Mesenchymal stem cell (in vitro differentiated cells and primary cell): Measurements from ENCODE around the gene CDC42BPB.
"Not testable (repeated sequence)": the region's sequence is repeated elsewhere in the genome, so short reads cannot be mapped to it uniquely, and the experiment has no call there.

Source experiments
- DNase-seq: peaks from one replicate; pipeline ENCODE4 v3.0.0-alpha.2; 2013
- H2AFZ ChIP-seq: one replicate; pipeline ENCODE4 v1.6.1; 2013; ENCODE audit warnings: low read depth, mild to moderate bottlenecking, control low read depth, inconsistent platforms, low read length, moderate library complexity
- H2AK5ac ChIP-seq: 2 replicates; pipeline ENCODE4 v1.6.1; 2013; ENCODE audit warnings: low read length, moderate library complexity, mild to moderate bottlenecking, inconsistent platforms; ENCODE audit not compliant: severe bottlenecking
- H2BK120ac ChIP-seq: one replicate; pipeline ENCODE4 v1.6.1; 2013; ENCODE audit warnings: low read depth, mild to moderate bottlenecking, inconsistent platforms, low read length, moderate library complexity
- H2BK12ac ChIP-seq, 2 experiments: one replicate each; pipeline ENCODE4 v1.6.1; 2013; ENCODE audit warnings: inconsistent platforms in 2 of 2, low read length in 2 of 2, mild to moderate bottlenecking in 2 of 2, moderate library complexity in 2 of 2, control low read depth in 1 of 2
- H2BK15ac ChIP-seq: one replicate; pipeline ENCODE4 v1.6.1; 2013; ENCODE audit warnings: mild to moderate bottlenecking, low read depth, inconsistent platforms; ENCODE audit not compliant: poor library complexity, severe bottlenecking
- H2BK5ac ChIP-seq: 2 replicates; pipeline ENCODE4 v1.6.1; 2013; ENCODE audit warnings: low read depth, mild to moderate bottlenecking, low read length, control low read depth, inconsistent platforms; ENCODE audit not compliant: poor library complexity, severe bottlenecking
- H3K14ac ChIP-seq, 2 experiments: one replicate each; pipeline ENCODE4 v1.6.1; 2013; ENCODE audit warnings: inconsistent platforms in 2 of 2, low read length in 2 of 2, control low read depth in 1 of 2, mild to moderate bottlenecking in 1 of 2, moderate library complexity in 1 of 2
- H3K18ac ChIP-seq, 2 experiments: one replicate each; pipeline ENCODE4 v1.6.1; 2013; ENCODE audit warnings: inconsistent platforms in 2 of 2, low read length in 2 of 2, control low read depth in 1 of 2, low read depth in 1 of 2, mild to moderate bottlenecking in 1 of 2
- H3K23ac ChIP-seq, 2 experiments: one replicate each; pipeline ENCODE4 v1.6.1; 2013; ENCODE audit warnings: inconsistent platforms in 2 of 2, low read length in 2 of 2, mild to moderate bottlenecking in 2 of 2, moderate library complexity in 2 of 2, control low read depth in 1 of 2
- H3K27ac ChIP-seq: 2 replicates; pipeline ENCODE4 v1.5.1; 2013; ENCODE audit warnings: mild to moderate bottlenecking, moderate library complexity, low read length, control low read depth, inconsistent platforms; ENCODE audit not compliant: poor library complexity, severe bottlenecking
- H3K27me3 ChIP-seq, 2 experiments: 2 replicates each; pipeline versions ENCODE4 v1.6.1 to v1.7.0; 2013; ENCODE audit warnings: low read length in 2 of 2, mild to moderate bottlenecking in 2 of 2, moderate library complexity in 2 of 2, control low read depth in 1 of 2, inconsistent platforms in 1 of 2; ENCODE audit not compliant: control insufficient read depth in 1 of 2, insufficient read depth in 1 of 2
- H3K36me3 ChIP-seq, 2 experiments: 2 replicates each; pipeline versions ENCODE4 v1.6.1 to v1.7.0; 2013; ENCODE audit warnings: low read length in 2 of 2, control low read depth in 1 of 2, inconsistent platforms in 1 of 2, low read depth in 1 of 2, mild to moderate bottlenecking in 1 of 2; ENCODE audit not compliant: insufficient read depth in 2 of 2, control insufficient read depth in 1 of 2
- H3K4ac ChIP-seq, 2 experiments: one replicate each; pipeline ENCODE4 v1.6.1; 2013; ENCODE audit warnings: inconsistent platforms in 2 of 2, low read length in 2 of 2, mild to moderate bottlenecking in 2 of 2, moderate library complexity in 2 of 2, control low read depth in 1 of 2, low read depth in 1 of 2
- H3K4me1 ChIP-seq: 2 replicates; pipeline ENCODE4 v1.6.1; 2013; ENCODE audit warnings: low read depth, low read length, control low read depth; ENCODE audit not compliant: control insufficient read depth, insufficient read depth
- H3K4me2 ChIP-seq: 2 replicates; pipeline ENCODE4 v1.6.1; 2013; ENCODE audit warnings: low read length, mild to moderate bottlenecking, inconsistent platforms; ENCODE audit not compliant: poor library complexity, severe bottlenecking
- H3K4me3 ChIP-seq, 2 experiments: 2 replicates each; pipeline versions ENCODE4 v1.5.1 to v1.7.0; 2013; ENCODE audit warnings: low read length in 2 of 2, mild to moderate bottlenecking in 2 of 2, control low read depth in 1 of 2, low read depth in 1 of 2; ENCODE audit not compliant: insufficient read depth in 1 of 2
- H3K79me1 ChIP-seq: replicated peaks from 2 replicates; pipeline ENCODE4 v1.6.1; 2013; ENCODE audit warnings: mild to moderate bottlenecking, control low read depth, low read length, inconsistent platforms; ENCODE audit not compliant: poor library complexity, severe bottlenecking
- H3K9ac ChIP-seq: 2 replicates; pipeline ENCODE4 v1.7.0; 2013; ENCODE audit warnings: mild to moderate bottlenecking, low read length, moderate library complexity
- H3K9me3 ChIP-seq: 2 replicates; pipeline ENCODE4 v1.7.0; 2013; ENCODE audit warnings: mild to moderate bottlenecking, low read length; ENCODE audit not compliant: control insufficient read depth
- H4K8ac ChIP-seq: one replicate; pipeline ENCODE4 v1.6.1; 2013; ENCODE audit warnings: inconsistent platforms, mild to moderate bottlenecking, low read length, moderate library complexity
- H4K91ac ChIP-seq: one replicate; pipeline ENCODE4 v1.6.1; 2013; ENCODE audit warnings: mild to moderate bottlenecking, low read length, inconsistent platforms
- WGBS: methylation state at CpG from one replicate; pipeline ENCODE4 v1.1.7; 2013; ENCODE audit warnings: mixed read lengths; 5-methylcytosine and 5-hydroxymethylcytosine counted together

Gene CDC42BPB

DNA sequence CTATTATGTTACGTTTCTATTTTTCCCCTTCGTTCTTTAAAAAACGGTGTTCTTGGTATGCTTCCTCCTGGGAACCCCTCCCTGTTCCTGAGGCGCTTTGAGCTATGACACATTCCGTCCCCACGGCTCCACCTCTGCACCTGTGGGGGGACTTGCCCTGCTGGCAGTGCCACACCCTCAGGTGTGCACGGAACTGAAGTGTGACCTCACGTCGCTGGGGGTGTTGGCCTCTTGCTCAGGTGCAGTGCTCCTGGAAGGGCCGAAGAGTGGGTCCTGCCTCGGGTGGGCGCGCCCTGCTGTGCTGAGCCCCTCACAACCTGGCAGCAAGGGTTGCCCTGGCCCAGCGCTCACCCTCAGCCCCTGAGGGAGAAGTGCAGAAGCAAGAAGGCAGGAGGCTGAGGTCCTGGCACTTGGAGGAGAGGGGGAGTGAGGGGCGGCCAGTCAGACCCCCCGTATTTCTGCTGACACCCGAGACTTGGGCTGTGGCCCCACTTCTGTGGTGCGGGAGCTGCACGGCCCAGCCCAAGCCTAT is 129.9 kb downstream of the CDC42BPB start:
- Histone ChIP-seq H4K91ac (no peak overlapping the region), H3K4ac (no peak overlapping the region), H3K9ac (no peak overlapping the region), H2BK120ac (no peak overlapping the region), H3K27ac (no peak overlapping the region), H3K27me3 (peaks cover 8 to 73% of the 10 kb centered on the region in 2 experiments), H2AK5ac (no peak overlapping the region), H2BK15ac (no peak overlapping the region), H3K14ac (no peak overlapping the region), H3K36me3 (peaks cover 13 to 20% of the 10 kb centered on the region in 2 experiments), H2BK12ac (no peak overlapping the region), H4K8ac (no peak overlapping the region), H3K18ac (no peak overlapping the region), H3K4me2 (no peak overlapping the region), H3K9me3 (no peaks in the 10 kb centered on the region), H2AFZ (no peak overlapping the region), H2BK5ac (no peak overlapping the region), H3K23ac (peak overlapping the region in 1 of 2 experiments; percentile 15), H3K4me3 (no peak overlapping the region), H3K4me1 (peaks cover 40% of the 10 kb centered on the region), H3K79me1 (no peaks in the 10 kb centered on the region)
- WGBS, result 38% methylated on average over 16 of the region's 19 CpGs
- no peak for DNase-seq

DNA sequence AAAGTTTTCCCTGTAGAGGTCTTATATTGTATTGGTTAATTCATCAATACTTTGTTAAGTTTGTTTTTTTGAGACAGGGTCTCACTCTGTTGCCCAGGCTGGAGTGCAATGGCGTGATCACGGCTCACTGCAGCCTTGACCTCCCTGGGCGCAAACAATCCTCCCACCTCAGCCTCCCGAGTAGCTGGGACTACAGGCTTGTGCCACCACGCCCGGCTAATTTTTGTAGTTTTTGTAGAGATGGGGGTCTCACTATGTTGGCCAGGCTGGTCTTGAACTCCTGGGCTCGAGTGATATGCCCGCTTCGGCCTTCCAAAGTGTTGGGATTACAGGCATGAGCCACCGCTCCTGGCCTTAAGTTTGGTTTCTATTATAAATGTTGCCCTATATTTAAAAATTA is 130.5 kb downstream of the CDC42BPB start:
- not testable (repeated sequence) for H2AK5ac ChIP-seq, H3K18ac ChIP-seq, H4K8ac ChIP-seq, H3K4ac ChIP-seq, H3K9ac ChIP-seq, H3K4me3 ChIP-seq, H2BK15ac ChIP-seq, H3K4me2 ChIP-seq, H3K27ac ChIP-seq, H2BK120ac ChIP-seq, H2AFZ ChIP-seq, H3K23ac ChIP-seq, H2BK12ac ChIP-seq, H3K14ac ChIP-seq, H3K9me3 ChIP-seq, H4K91ac ChIP-seq, H2BK5ac ChIP-seq, H3K79me1 ChIP-seq, DNase-seq
- H3K36me3 ChIP-seq, result peaks cover 8 to 15% of the 10 kb centered on the region in 2 experiments
- H3K27me3 ChIP-seq, result peaks cover 8 to 79% of the 10 kb centered on the region in 2 experiments
- 99% methylated on average over 8 of the region's 10 CpGs for WGBS
- peaks cover 41% of the 10 kb centered on the region for H3K4me1 ChIP-seq

DNA sequence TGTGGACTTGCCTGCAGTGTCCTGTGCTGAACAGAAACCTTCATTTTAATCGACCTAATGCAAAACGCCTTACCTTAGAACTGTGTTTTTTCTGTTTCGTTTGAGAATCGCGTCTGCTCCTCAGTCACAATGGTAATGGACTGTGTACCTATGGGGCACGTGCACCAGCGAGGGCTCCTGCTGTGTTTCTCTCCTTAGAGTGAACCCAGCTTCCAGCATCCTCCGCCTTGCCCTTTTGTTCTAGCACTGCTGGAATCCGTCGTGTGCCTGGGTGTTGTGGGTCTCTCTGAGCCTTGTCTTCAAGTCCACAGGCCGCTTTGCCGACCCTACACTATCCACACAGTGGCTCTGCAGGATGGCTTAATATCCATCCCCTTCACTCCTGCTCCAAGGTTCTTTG is 131.2 kb downstream of the CDC42BPB start:
- no peak overlapping the region for H2BK12ac ChIP-seq
- H3K4me2 ChIP-seq, result no peak overlapping the region
- no peak overlapping the region for H4K8ac ChIP-seq
- 66% methylated on average over 12 of the region's 12 CpGs for WGBS
- no peak overlapping the region for H2BK5ac ChIP-seq
- peaks cover 34% of the 10 kb centered on the region for H3K4me1 ChIP-seq
- H3K23ac ChIP-seq, result no peak overlapping the region
- H3K27me3 ChIP-seq, result peaks cover 8 to 84% of the 10 kb centered on the region in 2 experiments
- no peaks in the 10 kb centered on the region for H3K79me1 ChIP-seq
- no peak overlapping the region for H2AK5ac ChIP-seq
- H3K18ac ChIP-seq, result no peak overlapping the region
- no peak overlapping the region for H3K4me3 ChIP-seq
- H3K14ac ChIP-seq, result no peak overlapping the region
- no peak for DNase-seq
- H3K9me3 ChIP-seq, result peaks cover under 1% of the 10 kb centered on the region
- H3K36me3 ChIP-seq, result peaks cover 2 to 7% of the 10 kb centered on the region in 2 experiments
- H3K4ac ChIP-seq, result no peak overlapping the region
- H3K9ac ChIP-seq, result no peak overlapping the region
- no peak overlapping the region for H4K91ac ChIP-seq
- H3K27ac ChIP-seq, result no peak overlapping the region
- no peak overlapping the region for H2AFZ ChIP-seq
- H2BK120ac ChIP-seq, result no peak overlapping the region
- no peak overlapping the region for H2BK15ac ChIP-seq

DNA sequence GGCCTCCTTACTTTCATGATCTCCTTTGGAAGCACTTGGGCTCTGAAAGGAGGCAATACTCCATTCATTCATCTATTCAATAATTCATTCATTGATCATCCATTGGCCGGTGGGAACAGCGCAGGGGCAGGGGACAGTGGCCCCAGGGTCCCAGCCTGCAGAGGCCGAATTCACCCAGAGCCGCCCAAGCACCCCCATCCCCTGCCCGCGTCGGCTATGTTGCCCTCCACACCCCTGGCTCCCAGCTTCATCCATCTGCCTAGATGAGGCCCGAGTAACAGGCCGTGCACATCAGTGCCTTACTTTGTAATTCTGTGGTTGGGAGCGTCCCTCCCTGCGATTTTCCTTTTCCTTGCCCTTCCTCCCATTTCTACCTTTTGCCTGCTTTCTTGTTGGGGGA is 131.7 kb downstream of the CDC42BPB start:
- no peak overlapping the region for H3K14ac ChIP-seq
- no peak overlapping the region for H2AK5ac ChIP-seq
- no peak overlapping the region for H2BK5ac ChIP-seq
- no peak overlapping the region for H4K91ac ChIP-seq
- DNase-seq, result no peak
- no peak overlapping the region for H3K9ac ChIP-seq
- no peak overlapping the region for H2BK120ac ChIP-seq
- no peaks in the 10 kb centered on the region for H3K79me1 ChIP-seq
- no peak overlapping the region for H3K4me2 ChIP-seq
- no peak overlapping the region for H3K4me3 ChIP-seq
- H2AFZ ChIP-seq, result no peak overlapping the region
- H3K4ac ChIP-seq, result no peak overlapping the region
- 88% methylated on average over 11 of the region's 11 CpGs for WGBS
- peaks cover 8 to 87% of the 10 kb centered on the region in 2 experiments for H3K27me3 ChIP-seq
- H3K36me3 ChIP-seq, result peaks cover 0 to 3% of the 10 kb centered on the region in 2 experiments
- H2BK15ac ChIP-seq, result no peak overlapping the region
- no peak overlapping the region for H2BK12ac ChIP-seq
- no peak overlapping the region for H4K8ac ChIP-seq
- peaks cover 5% of the 10 kb centered on the region for H3K9me3 ChIP-seq
- H3K27ac ChIP-seq, result no peak overlapping the region
- H3K18ac ChIP-seq, result no peak overlapping the region
- peaks cover 30% of the 10 kb centered on the region for H3K4me1 ChIP-seq
- no peak overlapping the region for H3K23ac ChIP-seq
